GM23338 (cell line): ENCODE data around the gene ZNF189. TPM values are rescaled to one million over a fixed set of nuclear protein-coding genes. Genes with fewer than 3 reads are reported as not detected.

ENCODE experiments used
- ATAC-seq: fragments of 200-7000 bp; cut with Tn5 transposase; 3 replicates; pipeline ENCODE4 v1.9.1; 2020
- DNase-seq: peaks from one replicate; pipeline ENCODE4 v3.0.0-alpha.2; 2015; ENCODE audit warnings: low spot score
- H2AFZ ChIP-seq: fragments of 200-600 bp; sonication (generic); 2 replicates; pipeline ENCODE4 v1.8.0; 2016; ENCODE audit warnings: antibody characterized with exemption, mild to moderate bottlenecking, moderate library complexity
- H3F3A ChIP-seq: fragments of 200-600 bp; sonication (generic); replicated peaks from 2 replicates; pipeline ENCODE4 v1.8.0; 2017; ENCODE audit warnings: antibody characterized with exemption, mixed run types, low read depth
- H3K27ac ChIP-seq: fragments of 200-600 bp; sonication (generic); 2 replicates; pipeline ENCODE4 v1.6.1; 2016; ENCODE audit warnings: low read depth
- H3K27me3 ChIP-seq: fragments of 200-600 bp; sonication (generic); 2 replicates; pipeline ENCODE4 v1.8.0; 2016; ENCODE audit warnings: mild to moderate bottlenecking, mixed run types, moderate library complexity; ENCODE audit not compliant: insufficient read depth
- H3K36me3 ChIP-seq: fragments of 200-600 bp; sonication (generic); 2 replicates; pipeline ENCODE4 v1.8.0; 2016; ENCODE audit warnings: mild to moderate bottlenecking; ENCODE audit not compliant: insufficient read depth
- H3K4me1 ChIP-seq: fragments of 200-600 bp; sonication (generic); 2 replicates; pipeline ENCODE4 v1.8.0; 2016; ENCODE audit warnings: mild to moderate bottlenecking, moderate library complexity; ENCODE audit not compliant: insufficient read depth
- H3K4me2 ChIP-seq: fragments of 200-600 bp; sonication (generic); 2 replicates; pipeline ENCODE4 v1.7.1; 2017; ENCODE audit warnings: mixed run types
- H3K4me3 ChIP-seq: fragments of 200-600 bp; sonication (generic); 2 replicates; pipeline ENCODE4 v1.6.1; 2016; ENCODE audit warnings: mixed run types
- H3K79me2 ChIP-seq: fragments of 200-600 bp; sonication (generic); replicated peaks from 2 replicates; pipeline ENCODE4 v1.8.0; 2017; ENCODE audit warnings: mild to moderate bottlenecking; ENCODE audit not compliant: insufficient read depth
- H3K9me2 ChIP-seq: fragments of 200-600 bp; sonication (generic); 2 replicates; pipeline ENCODE4 v1.8.0; 2017; ENCODE audit not compliant: insufficient read depth
- H4K20me1 ChIP-seq: fragments of 200-600 bp; sonication (generic); replicated peaks from 2 replicates; pipeline ENCODE4 v1.8.0; 2017; ENCODE audit warnings: mild to moderate bottlenecking; ENCODE audit not compliant: insufficient read depth
- H3K27ac Mint-ChIP-seq: 2 replicates; pipeline ENCODE4 v1.8.0; 2020; ENCODE audit warnings: inconsistent platforms, mild to moderate bottlenecking, moderate library complexity, mixed read lengths
- H3K27me3 Mint-ChIP-seq: 3 replicates; pipeline ENCODE4 v1.8.0; 2022; ENCODE audit warnings: low read depth, mild to moderate bottlenecking, moderate library complexity, mixed read lengths, inconsistent platforms; ENCODE audit not compliant: insufficient read depth, poor library complexity
- H3K36me3 Mint-ChIP-seq: 3 replicates; pipeline ENCODE4 v1.8.0; 2021; ENCODE audit warnings: low read depth, mild to moderate bottlenecking, inconsistent platforms, moderate library complexity, mixed read lengths
- H3K4me1 Mint-ChIP-seq: 3 replicates; pipeline ENCODE4 v1.8.0; 2020; ENCODE audit warnings: mild to moderate bottlenecking, inconsistent platforms, mixed read lengths
- H3K4me3 Mint-ChIP-seq: 3 replicates; pipeline ENCODE4 v1.8.0; 2021; ENCODE audit warnings: moderate library complexity, mild to moderate bottlenecking, inconsistent platforms, mixed read lengths
- H3K9me3 Mint-ChIP-seq: 3 replicates; pipeline ENCODE4 v1.8.0; 2020; ENCODE audit warnings: moderate library complexity, mild to moderate bottlenecking, inconsistent platforms, mixed read lengths
- CREB1 ChIP-seq: fragments of 250-450 bp; sonication (Bioruptor Pico); IDR thresholded peaks from 2 replicates; pipeline ENCODE4 v1.5.0; 2020; ENCODE audit warnings: low read depth, mild to moderate bottlenecking, moderate library complexity
- EZH2 ChIP-seq: fragments of 200-600 bp; sonication (generic); IDR thresholded peaks from one replicate; pipeline ENCODE4 v1.8.0; 2017; ENCODE audit warnings: antibody characterized with exemption, mild to moderate bottlenecking, low read depth; ENCODE audit not compliant: unreplicated experiment
- JUNB ChIP-seq: IDR thresholded peaks from one replicate; pipeline ENCODE4 v1.6.1; 2016; ENCODE audit warnings: antibody characterized with exemption; ENCODE audit not compliant: unreplicated experiment
- NANOG ChIP-seq: IDR thresholded peaks from 2 replicates; pipeline ENCODE4 v1.6.1; 2016; ENCODE audit warnings: antibody characterized with exemption, borderline replicate concordance
- STAT1 ChIP-seq: IDR thresholded peaks from one replicate; pipeline ENCODE4 v1.6.1; 2016; ENCODE audit warnings: antibody characterized with exemption; ENCODE audit not compliant: unreplicated experiment
- ZNF114 ChIP-seq: fragments of 250-450 bp; sonication (Bioruptor Pico); IDR thresholded peaks from 2 replicates; pipeline ENCODE4 v1.5.0; 2020; ENCODE audit warnings: mild to moderate bottlenecking, moderate library complexity
- polyA plus RNA-seq: library from polyadenylated mRNA; unstranded; fragments of >200 nt; fragmentation: Nextera tagmentation; extraction: Ambion mirVana; gene quantifications from 2 replicates; pipeline ENCODE4 v1.2.1, GENCODE V29; 2016
- total RNA-seq: library from RNA; depleted of rRNA; stranded (reverse); fragments of >200 nt; shearing (Covaris generic); gene quantifications from 2 replicates; pipeline ENCODE4 v1.2.3, GENCODE V29; 2014
- TF ChIP-seq, protein P1 (sequence below): IDR thresholded peaks from 2 replicates; pipeline ENCODE4 v1.6.1; 2016; ENCODE audit warnings: antibody characterized with exemption
- TF ChIP-seq, protein P2 (sequence below): IDR thresholded peaks from one replicate; pipeline ENCODE4 v1.6.1; 2018; ENCODE audit warnings: antibody characterized with exemption; ENCODE audit not compliant: unreplicated experiment

ZNF189 gene
- total and polyA plus RNA-seq, 2 experiments from 2014 or later, result 5.8 to 10.6 TPM

- Histone ChIP-seq H4K20me1 (no peaks in the 10 kb centered on the region), H3K4me2 (no peak overlapping the region)
- DNase-seq, result no peak
These were observed 18.7 kb downstream of the ZNF189 start for GRCh38 chr9:101417389-101417788.

GRCh38 chr9:101417977-101418376 lies 19.3 kb downstream of the ZNF189 start:
- Histone ChIP-seq H4K20me1 (no peaks in the 10 kb centered on the region), H3F3A (no peaks in the 10 kb centered on the region), H3K4me1 (no peaks in the 10 kb centered on the region), H2AFZ (no peak overlapping the region), H3K79me2 (no peaks in the 10 kb centered on the region), H3K36me3 (no peaks in the 10 kb centered on the region), H3K4me2 (no peak overlapping the region), H3K27ac (no peak overlapping the region), H3K27me3 (no peaks in the 10 kb centered on the region), H3K9me2 (no peaks in the 10 kb centered on the region), H3K4me3 (no peak overlapping the region)
- no peaks in the 10 kb centered on the region for H3K27me3 Mint-ChIP-seq
- ATAC-seq (no peak), DNase-seq (no peak)
- H3K4me1 Mint-ChIP-seq, result peaks cover 6% of the 10 kb centered on the region; the same call in 2 of the 3 replicates
- TF ChIP-seq, protein P1, sequence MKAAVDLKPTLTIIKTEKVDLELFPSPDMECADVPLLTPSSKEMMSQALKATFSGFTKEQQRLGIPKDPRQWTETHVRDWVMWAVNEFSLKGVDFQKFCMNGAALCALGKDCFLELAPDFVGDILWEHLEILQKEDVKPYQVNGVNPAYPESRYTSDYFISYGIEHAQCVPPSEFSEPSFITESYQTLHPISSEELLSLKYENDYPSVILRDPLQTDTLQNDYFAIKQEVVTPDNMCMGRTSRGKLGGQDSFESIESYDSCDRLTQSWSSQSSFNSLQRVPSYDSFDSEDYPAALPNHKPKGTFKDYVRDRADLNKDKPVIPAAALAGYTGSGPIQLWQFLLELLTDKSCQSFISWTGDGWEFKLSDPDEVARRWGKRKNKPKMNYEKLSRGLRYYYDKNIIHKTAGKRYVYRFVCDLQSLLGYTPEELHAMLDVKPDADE, result no peak
- TF ChIP-seq EZH2, result no peak
- no peak for TF ChIP-seq JUNB
- H3K9me3 Mint-ChIP-seq, result peaks cover 9% of the 10 kb centered on the region
- no peak overlapping the region for H3K4me3 Mint-ChIP-seq
- H3K27ac Mint-ChIP-seq, result no peak overlapping the region
- H3K36me3 Mint-ChIP-seq, result 0 out of 3 replicates have a peak, but pooled peaks cover under 1% of the 10 kb centered on the region

More at GRCh38 chr9:101417389-101417788, 18.7 kb downstream of the ZNF189 start:
- no peaks in the 10 kb centered on the region for H3K79me2 ChIP-seq
- no peaks in the 10 kb centered on the region for H3K36me3 ChIP-seq
- H3F3A ChIP-seq, result no peaks in the 10 kb centered on the region
- no peaks in the 10 kb centered on the region for H3K4me1 ChIP-seq
- Mint-ChIP-seq H3K9me3 (peaks cover 14% of the 10 kb centered on the region), H3K27ac (no peak overlapping the region), H3K4me1 (peaks cover 5% of the 10 kb centered on the region; the same call in 2 of the 3 replicates), H3K4me3 (no peak overlapping the region), H3K36me3 (0 out of 3 replicates have a peak, but pooled peaks cover 5% of the 10 kb centered on the region), H3K27me3 (no peaks in the 10 kb centered on the region)
- TF ChIP-seq, protein P1, result no peak
- TF ChIP-seq EZH2 (no peak), NANOG (no peak), STAT1 (no peak)
- H3K27me3 ChIP-seq, result no peaks in the 10 kb centered on the region
- H3K27ac ChIP-seq, result no peak overlapping the region
- no peak overlapping the region for H2AFZ ChIP-seq
- no peaks in the 10 kb centered on the region for H3K9me2 ChIP-seq
- no peak for ATAC-seq
- no peak overlapping the region for H3K4me3 ChIP-seq

GRCh38 chr9:101418518-101419430 lies 20.1 kb downstream of the ZNF189 start:
- Mint-ChIP-seq H3K9me3 (peaks cover 5% of the 10 kb centered on the region; the same call in 2 of the 3 replicates), H3K27me3 (no peaks in the 10 kb centered on the region), H3K27ac (no peak overlapping the region), H3K36me3 (no peaks in the 10 kb centered on the region), H3K4me3 (no peak overlapping the region), H3K4me1 (peaks cover 6% of the 10 kb centered on the region; the same call in 2 of the 3 replicates)
- no peaks in the 10 kb centered on the region for H3K27me3 ChIP-seq
- no peak overlapping the region for H3K27ac ChIP-seq
- ATAC-seq (no peak), DNase-seq (no peak)
- no peak overlapping the region for H3K4me3 ChIP-seq
- H3K4me2 ChIP-seq, result no peak overlapping the region
- H3K79me2 ChIP-seq, result no peaks in the 10 kb centered on the region
- no peaks in the 10 kb centered on the region for H3K9me2 ChIP-seq
- no peaks in the 10 kb centered on the region for H3F3A ChIP-seq
- no peaks in the 10 kb centered on the region for H4K20me1 ChIP-seq
- no peaks in the 10 kb centered on the region for H3K36me3 ChIP-seq
- H3K4me1 ChIP-seq, result no peaks in the 10 kb centered on the region
- H2AFZ ChIP-seq, result no peak overlapping the region
- TF ChIP-seq, protein P2, sequence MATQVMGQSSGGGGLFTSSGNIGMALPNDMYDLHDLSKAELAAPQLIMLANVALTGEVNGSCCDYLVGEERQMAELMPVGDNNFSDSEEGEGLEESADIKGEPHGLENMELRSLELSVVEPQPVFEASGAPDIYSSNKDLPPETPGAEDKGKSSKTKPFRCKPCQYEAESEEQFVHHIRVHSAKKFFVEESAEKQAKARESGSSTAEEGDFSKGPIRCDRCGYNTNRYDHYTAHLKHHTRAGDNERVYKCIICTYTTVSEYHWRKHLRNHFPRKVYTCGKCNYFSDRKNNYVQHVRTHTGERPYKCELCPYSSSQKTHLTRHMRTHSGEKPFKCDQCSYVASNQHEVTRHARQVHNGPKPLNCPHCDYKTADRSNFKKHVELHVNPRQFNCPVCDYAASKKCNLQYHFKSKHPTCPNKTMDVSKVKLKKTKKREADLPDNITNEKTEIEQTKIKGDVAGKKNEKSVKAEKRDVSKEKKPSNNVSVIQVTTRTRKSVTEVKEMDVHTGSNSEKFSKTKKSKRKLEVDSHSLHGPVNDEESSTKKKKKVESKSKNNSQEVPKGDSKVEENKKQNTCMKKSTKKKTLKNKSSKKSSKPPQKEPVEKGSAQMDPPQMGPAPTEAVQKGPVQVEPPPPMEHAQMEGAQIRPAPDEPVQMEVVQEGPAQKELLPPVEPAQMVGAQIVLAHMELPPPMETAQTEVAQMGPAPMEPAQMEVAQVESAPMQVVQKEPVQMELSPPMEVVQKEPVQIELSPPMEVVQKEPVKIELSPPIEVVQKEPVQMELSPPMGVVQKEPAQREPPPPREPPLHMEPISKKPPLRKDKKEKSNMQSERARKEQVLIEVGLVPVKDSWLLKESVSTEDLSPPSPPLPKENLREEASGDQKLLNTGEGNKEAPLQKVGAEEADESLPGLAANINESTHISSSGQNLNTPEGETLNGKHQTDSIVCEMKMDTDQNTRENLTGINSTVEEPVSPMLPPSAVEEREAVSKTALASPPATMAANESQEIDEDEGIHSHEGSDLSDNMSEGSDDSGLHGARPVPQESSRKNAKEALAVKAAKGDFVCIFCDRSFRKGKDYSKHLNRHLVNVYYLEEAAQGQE, result no peak
- TF ChIP-seq CREB1 (CRISPR knock-in tag), result no peak
- TF ChIP-seq ZNF114 (CRISPR knock-in tag), result no peak
- no peak for TF ChIP-seq NANOG
- no peak for TF ChIP-seq STAT1
